ENCODE data around the gene APEH. TPM values are rescaled to one million over a fixed set of nuclear protein-coding genes. Genes with fewer than 3 reads are reported as not detected.

Gene APEH
- total RNA-seq, 2 donors from 2014 or later = 57.6 to 108 TPM

- ATAC-seq (ENCODE audit: insufficient number of reproducible peaks, low FRiP score, low read depth) = no peak
- TF ChIP-seq, protein P1, sequence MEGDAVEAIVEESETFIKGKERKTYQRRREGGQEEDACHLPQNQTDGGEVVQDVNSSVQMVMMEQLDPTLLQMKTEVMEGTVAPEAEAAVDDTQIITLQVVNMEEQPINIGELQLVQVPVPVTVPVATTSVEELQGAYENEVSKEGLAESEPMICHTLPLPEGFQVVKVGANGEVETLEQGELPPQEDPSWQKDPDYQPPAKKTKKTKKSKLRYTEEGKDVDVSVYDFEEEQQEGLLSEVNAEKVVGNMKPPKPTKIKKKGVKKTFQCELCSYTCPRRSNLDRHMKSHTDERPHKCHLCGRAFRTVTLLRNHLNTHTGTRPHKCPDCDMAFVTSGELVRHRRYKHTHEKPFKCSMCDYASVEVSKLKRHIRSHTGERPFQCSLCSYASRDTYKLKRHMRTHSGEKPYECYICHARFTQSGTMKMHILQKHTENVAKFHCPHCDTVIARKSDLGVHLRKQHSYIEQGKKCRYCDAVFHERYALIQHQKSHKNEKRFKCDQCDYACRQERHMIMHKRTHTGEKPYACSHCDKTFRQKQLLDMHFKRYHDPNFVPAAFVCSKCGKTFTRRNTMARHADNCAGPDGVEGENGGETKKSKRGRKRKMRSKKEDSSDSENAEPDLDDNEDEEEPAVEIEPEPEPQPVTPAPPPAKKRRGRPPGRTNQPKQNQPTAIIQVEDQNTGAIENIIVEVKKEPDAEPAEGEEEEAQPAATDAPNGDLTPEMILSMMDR (IDR thresholded peaks at IDR 0.05) = no peak
- Histone ChIP-seq H3K27ac (no peak overlapping the region), H3K4me1 (ENCODE audit: control insufficient read depth in 1 of 2, low read depth in 2 of 2) (peaks cover 6 to 13% of the 10 kb centered on the region in 2 donors), H3K9me3 (no peaks in the 10 kb centered on the region), H3K36me3 (peaks cover 23% of the 10 kb centered on the region), H3K4me3 (no peak overlapping the region), H3K27me3 (replicated peaks; ENCODE audit: insufficient read depth) (no peaks in the 10 kb centered on the region)
- no peak for DNase-seq (ENCODE audit: low spot score)
Measured at GRCh38 chr3:49727924-49728361, 53.8 kb downstream of the APEH start.

DNA sequence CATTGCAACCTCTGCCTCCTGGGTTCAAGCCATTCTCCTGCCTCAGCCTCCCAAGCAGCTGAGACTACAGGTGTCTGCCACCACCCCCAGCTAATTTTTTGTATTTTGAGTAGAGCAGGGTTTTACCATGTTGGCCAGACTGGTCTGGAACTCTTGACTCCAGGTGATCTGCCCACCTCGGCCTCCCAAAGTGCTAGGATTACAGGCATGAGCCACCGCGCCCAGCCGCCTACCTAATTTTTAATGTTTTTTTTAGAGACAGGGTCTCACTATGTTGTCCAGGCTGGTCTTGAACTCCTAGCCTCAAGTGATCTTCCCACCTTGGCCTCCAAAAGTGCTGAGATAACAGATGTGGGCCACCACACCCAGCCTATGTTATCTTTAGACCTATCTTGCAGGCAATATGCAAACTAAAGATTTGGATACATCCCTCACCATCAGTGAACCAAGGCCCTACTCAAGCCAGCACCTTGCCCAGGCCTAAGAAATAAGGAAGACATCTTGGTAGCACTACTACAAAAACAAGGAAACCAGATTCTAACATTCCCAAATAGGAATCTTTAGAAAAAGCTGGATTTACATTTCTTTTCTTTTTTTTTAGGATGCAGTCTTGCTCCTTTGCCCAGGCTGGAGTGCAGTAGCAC, 55.9 kb downstream of the APEH start:
- Histone ChIP-seq H3K36me3 (peaks cover 29% of the 10 kb centered on the region), H3K27me3 (replicated peaks; ENCODE audit: insufficient read depth) (no peaks in the 10 kb centered on the region), H3K4me3 (no peak overlapping the region), H3K9me3 (no peaks in the 10 kb centered on the region), H3K27ac (no peak overlapping the region), H3K4me1 (ENCODE audit: control insufficient read depth in 1 of 2, low read depth in 2 of 2) (peaks cover 0 to under 1% of the 10 kb centered on the region in 2 donors)
- ATAC-seq (ENCODE audit: insufficient number of reproducible peaks, low FRiP score, low read depth) = no peak
- TF ChIP-seq, protein P1 (IDR thresholded peaks at IDR 0.05) = no peak
- no peak for DNase-seq (ENCODE audit: low spot score)

- ATAC-seq (ENCODE audit: insufficient number of reproducible peaks, low FRiP score, low read depth) (no peak), DNase-seq (ENCODE audit: low spot score) (no peak)
- Histone ChIP-seq H3K4me3 (no peak overlapping the region), H3K4me1 (ENCODE audit: control insufficient read depth in 1 of 2, low read depth in 2 of 2) (no peaks in the 10 kb centered on the region), H3K36me3 (peaks cover 32% of the 10 kb centered on the region), H3K9me3 (no peaks in the 10 kb centered on the region), H3K27ac (no peak overlapping the region), H3K27me3 (replicated peaks; ENCODE audit: insufficient read depth) (no peaks in the 10 kb centered on the region)
- TF ChIP-seq, protein P1 (IDR thresholded peaks at IDR 0.05) = no peak
Measured at GRCh38 chr3:49732597-49732996, 58.4 kb downstream of the APEH start.

- no peaks in the 10 kb centered on the region for H3K9me3 ChIP-seq
- no peak overlapping the region for H3K4me3 ChIP-seq
- TF ChIP-seq, protein P1 (IDR thresholded peaks at IDR 0.05) = no peak
- no peaks in the 10 kb centered on the region for H3K4me1 ChIP-seq (ENCODE audit: control insufficient read depth in 1 of 2, low read depth in 2 of 2)
- no peak overlapping the region for H3K27ac ChIP-seq
- H3K36me3 ChIP-seq = peaks cover 32% of the 10 kb centered on the region
- H3K27me3 ChIP-seq (replicated peaks; ENCODE audit: insufficient read depth) = no peaks in the 10 kb centered on the region
- no peak for ATAC-seq (ENCODE audit: insufficient number of reproducible peaks, low FRiP score, low read depth)
- DNase-seq (ENCODE audit: low spot score) = no peak
Measured at GRCh38 chr3:49733551-49733950, 59.4 kb downstream of the APEH start.

Other genes with a start within 250 kb of the APEH start
- gene NICN1, start 245.0 kb upstream of the APEH start, total RNA-seq = 10 to 100 TPM in 1 of 2 donors, 1 to 10 TPM in 1; 9.8 to 13.5 TPM
- 100 to 1,000 TPM in 1 of 2 donors, 10 to 100 TPM in 1; 71.9 to 171 TPM for gene DAG1, start 204.1 kb upstream of the APEH start, total RNA-seq
- under 1 TPM; 0.27 to 0.35 TPM for gene BSN, start 119.9 kb upstream of the APEH start, total RNA-seq
- 1 to 10 TPM; 8.3 to 9.2 TPM for gene MST1, start 15.1 kb downstream of the APEH start, total RNA-seq
- gene RNF123, start 15.2 kb downstream of the APEH start, total RNA-seq = 10 to 100 TPM; 28.3 to 29.4 TPM
- 1 to 10 TPM; 3.0 to 5.8 TPM for gene AMIGO3, start 45.3 kb downstream of the APEH start, total RNA-seq
- gene GMPPB, start 49.6 kb downstream of the APEH start, total RNA-seq = 10 to 100 TPM; 30.5 to 43.1 TPM
- gene IP6K1, start 112.2 kb downstream of the APEH start, total RNA-seq = 10 to 100 TPM; 56.6 to 69.0 TPM
- under 1 TPM in 1 of 2 donors, not detected in 1; 0.68 TPM for gene CDHR4, start 125.5 kb downstream of the APEH start, total RNA-seq
- 1 to 10 TPM; 6.4 to 9.2 TPM for gene INKA1, start 128.9 kb downstream of the APEH start, total RNA-seq
- gene UBA7, start 139.6 kb downstream of the APEH start, total RNA-seq = 100 to 1,000 TPM in 1 of 2 donors, 10 to 100 TPM in 1; 74.1 to 119 TPM
- 1 to 10 TPM; 2.3 to 3.2 TPM for gene TRAIP, start 182.2 kb downstream of the APEH start, total RNA-seq
- not detected for gene CAMKV, start 195.6 kb downstream of the APEH start, total RNA-seq
- 1 to 10 TPM; 3.7 to 7.7 TPM for gene MST1R, start 229.5 kb downstream of the APEH start, total RNA-seq